ENCODE measurements around the gene MTCL1. TPM values are rescaled to one million over a fixed set of nuclear protein-coding genes. Genes with fewer than 3 reads are reported as not detected.

The MTCL1 gene
- total RNA-seq, 2 donors from 2014 or later: 11.2 to 73.1 TPM

DNA sequence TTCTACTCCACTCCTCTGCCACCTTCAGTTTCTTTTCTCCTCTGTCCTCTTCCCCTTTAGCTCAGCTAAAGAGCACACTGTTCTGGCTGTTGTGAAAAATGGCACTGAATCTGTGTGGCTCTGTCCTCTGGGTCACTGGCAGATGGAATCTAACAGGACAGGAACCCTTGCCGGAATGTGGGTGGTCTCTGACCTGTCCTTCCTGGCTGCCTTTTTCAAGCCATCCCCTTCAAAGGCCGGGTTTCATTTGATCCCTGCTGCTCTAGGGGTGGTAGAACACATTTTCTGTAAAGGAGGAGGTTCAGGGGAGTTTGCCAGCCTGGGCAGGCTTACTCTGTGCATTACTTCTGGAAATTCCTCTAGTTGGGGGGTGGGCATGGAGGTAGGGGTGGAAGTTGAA, 29.9 kb downstream of the MTCL1 start:
- WGBS: 53% methylated on average over 2 of the region's 2 CpGs
- H3K27me3 ChIP-seq (replicated peaks; ENCODE audit: insufficient read depth): no peaks in the 10 kb centered on the region
- no peak overlapping the region for H3K27ac ChIP-seq
- no peaks in the 10 kb centered on the region for H3K9me3 ChIP-seq
- H3K4me3 ChIP-seq: no peak overlapping the region
- no peak for TF ChIP-seq POLR2AphosphoS5 (IDR thresholded peaks at IDR 0.05)
- TF ChIP-seq POLR2A (IDR thresholded peaks at IDR 0.05): no peak
- TF ChIP-seq, protein P1, sequence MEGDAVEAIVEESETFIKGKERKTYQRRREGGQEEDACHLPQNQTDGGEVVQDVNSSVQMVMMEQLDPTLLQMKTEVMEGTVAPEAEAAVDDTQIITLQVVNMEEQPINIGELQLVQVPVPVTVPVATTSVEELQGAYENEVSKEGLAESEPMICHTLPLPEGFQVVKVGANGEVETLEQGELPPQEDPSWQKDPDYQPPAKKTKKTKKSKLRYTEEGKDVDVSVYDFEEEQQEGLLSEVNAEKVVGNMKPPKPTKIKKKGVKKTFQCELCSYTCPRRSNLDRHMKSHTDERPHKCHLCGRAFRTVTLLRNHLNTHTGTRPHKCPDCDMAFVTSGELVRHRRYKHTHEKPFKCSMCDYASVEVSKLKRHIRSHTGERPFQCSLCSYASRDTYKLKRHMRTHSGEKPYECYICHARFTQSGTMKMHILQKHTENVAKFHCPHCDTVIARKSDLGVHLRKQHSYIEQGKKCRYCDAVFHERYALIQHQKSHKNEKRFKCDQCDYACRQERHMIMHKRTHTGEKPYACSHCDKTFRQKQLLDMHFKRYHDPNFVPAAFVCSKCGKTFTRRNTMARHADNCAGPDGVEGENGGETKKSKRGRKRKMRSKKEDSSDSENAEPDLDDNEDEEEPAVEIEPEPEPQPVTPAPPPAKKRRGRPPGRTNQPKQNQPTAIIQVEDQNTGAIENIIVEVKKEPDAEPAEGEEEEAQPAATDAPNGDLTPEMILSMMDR (IDR thresholded peaks at IDR 0.05): no peak
- intact Hi-C loops (cut with DNase I): no loop called here
- no peak for DNase-seq (ENCODE audit: low spot score)
- no peaks in the 10 kb centered on the region for H3K36me3 ChIP-seq
- H3K4me1 ChIP-seq (replicated peaks): no peaks in the 10 kb centered on the region

DNA sequence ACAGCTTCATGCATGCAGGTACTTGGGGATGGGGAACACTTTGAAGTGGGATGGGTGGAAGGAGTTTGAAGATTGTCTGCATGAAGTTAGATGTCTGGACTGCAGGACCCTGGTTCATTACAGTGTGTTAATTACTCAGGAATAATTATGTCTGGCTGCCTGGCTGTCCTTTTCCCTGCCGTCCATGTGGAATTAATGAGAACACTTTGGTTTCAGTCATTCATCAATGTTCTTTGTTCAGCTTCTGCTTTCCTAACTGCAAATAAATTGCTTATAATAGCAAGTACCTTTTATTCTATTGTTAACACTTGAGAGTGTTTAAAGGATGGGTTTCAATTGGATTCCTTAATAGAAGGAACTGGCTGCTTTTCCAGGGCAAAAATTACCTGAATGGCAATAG, 35.8 kb downstream of the MTCL1 start:
- intact Hi-C loops (cut with DNase I): no loop called here
- TF ChIP-seq, protein P1 (IDR thresholded peaks at IDR 0.05): no peak
- TF ChIP-seq POLR2A (IDR thresholded peaks at IDR 0.05) (no peak), POLR2AphosphoS5 (IDR thresholded peaks at IDR 0.05) (no peak)
- Histone ChIP-seq H3K36me3 (no peaks in the 10 kb centered on the region), H3K27me3 (replicated peaks; ENCODE audit: insufficient read depth) (no peaks in the 10 kb centered on the region), H3K4me3 (no peak overlapping the region), H3K27ac (no peak overlapping the region), H3K4me1 (replicated peaks) (no peaks in the 10 kb centered on the region), H3K9me3 (no peaks in the 10 kb centered on the region)
- DNase-seq (ENCODE audit: low spot score): no peak
- WGBS: 55% methylated on average over 1 of the region's 1 CpG

DNA sequence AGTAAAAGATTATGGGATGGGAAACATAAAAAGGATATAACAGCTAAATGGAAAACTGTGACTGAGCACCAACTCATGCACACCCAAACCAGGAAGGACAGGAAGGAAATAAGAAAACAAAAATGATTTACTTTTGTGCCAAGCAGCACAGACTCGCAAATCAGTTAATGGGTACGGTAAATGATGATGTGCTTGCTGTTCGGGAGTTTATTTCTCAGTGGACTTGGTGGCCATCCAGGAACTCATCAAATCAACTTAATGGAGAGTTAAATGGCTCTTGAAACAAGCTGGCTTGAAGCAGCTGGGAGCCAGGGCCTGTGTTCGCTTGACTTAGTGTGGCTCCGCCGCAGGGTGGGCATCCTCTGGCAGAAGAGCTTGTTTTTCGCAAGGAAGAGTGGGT, 36.2 kb downstream of the MTCL1 start:
- intact Hi-C loops (cut with DNase I): no loop called here
- Histone ChIP-seq H3K4me3 (no peak overlapping the region), H3K36me3 (no peaks in the 10 kb centered on the region), H3K9me3 (no peaks in the 10 kb centered on the region), H3K27ac (no peak overlapping the region), H3K27me3 (replicated peaks; ENCODE audit: insufficient read depth) (no peaks in the 10 kb centered on the region), H3K4me1 (replicated peaks) (no peaks in the 10 kb centered on the region)
- DNase-seq (ENCODE audit: low spot score): peak; percentile 33
- 42% methylated on average over 7 of the region's 7 CpGs for WGBS
- TF ChIP-seq, protein P1 (IDR thresholded peaks at IDR 0.05): no peak
- TF ChIP-seq POLR2AphosphoS5 (IDR thresholded peaks at IDR 0.05) (peak; percentile 79), POLR2A (IDR thresholded peaks at IDR 0.05) (no peak)

DNA sequence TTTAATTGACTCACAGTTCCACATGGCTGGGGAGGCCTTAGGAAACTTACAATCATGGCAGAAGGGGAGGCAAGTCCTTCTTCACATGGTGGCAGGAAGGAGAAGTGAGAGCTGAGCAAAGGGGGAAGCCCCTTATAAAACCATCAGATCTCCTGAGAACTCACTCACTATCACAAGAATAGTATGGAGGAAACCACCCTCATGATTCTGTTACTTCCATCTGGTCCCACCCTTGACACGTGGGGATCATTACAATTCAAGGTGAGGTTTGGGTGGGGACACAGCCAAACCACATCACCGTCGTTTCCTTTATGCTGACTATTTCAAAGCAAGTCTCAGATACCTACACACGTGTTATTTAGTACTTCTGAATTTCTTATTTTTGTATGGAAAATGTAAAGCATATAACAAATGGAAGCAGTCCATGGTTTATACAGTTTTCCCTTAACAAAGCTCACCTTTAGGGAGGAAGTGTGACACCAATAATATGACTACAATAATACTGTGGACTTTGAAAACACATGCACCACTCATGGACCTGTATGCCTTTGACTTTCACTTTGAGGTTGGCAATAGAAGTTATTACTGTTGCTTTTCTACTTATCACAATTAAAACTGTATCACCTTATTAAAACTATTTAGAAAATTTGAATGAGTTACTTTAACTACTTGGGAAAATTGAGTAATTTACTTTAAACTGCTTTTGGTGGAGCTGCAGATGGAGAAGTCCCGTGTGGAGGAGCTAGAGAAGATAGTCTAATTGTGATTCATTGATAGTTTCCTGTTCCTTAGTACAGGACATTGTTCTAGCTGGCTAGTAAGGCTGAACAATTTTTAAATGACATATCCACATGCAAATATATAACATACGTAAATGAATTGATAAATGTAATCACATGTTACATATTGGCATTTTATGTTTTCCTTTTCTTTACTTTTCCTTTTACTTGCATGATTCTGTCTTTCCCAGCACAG, 37.3 kb downstream of the MTCL1 start:
- no peak overlapping the region for H3K27ac ChIP-seq
- H3K27me3 ChIP-seq (replicated peaks; ENCODE audit: insufficient read depth): no peaks in the 10 kb centered on the region
- intact Hi-C loops (cut with DNase I): no loop called here
- DNase-seq (ENCODE audit: low spot score): no peak
- no peak overlapping the region for H3K4me3 ChIP-seq
- TF ChIP-seq POLR2A (IDR thresholded peaks at IDR 0.05) (no peak), POLR2AphosphoS5 (IDR thresholded peaks at IDR 0.05) (no peak)
- TF ChIP-seq, protein P1 (IDR thresholded peaks at IDR 0.05): no peak
- no peaks in the 10 kb centered on the region for H3K9me3 ChIP-seq
- no peaks in the 10 kb centered on the region for H3K36me3 ChIP-seq
- WGBS: 95% methylated on average over 6 of the region's 6 CpGs
- no peaks in the 10 kb centered on the region for H3K4me1 ChIP-seq (replicated peaks)

DNA sequence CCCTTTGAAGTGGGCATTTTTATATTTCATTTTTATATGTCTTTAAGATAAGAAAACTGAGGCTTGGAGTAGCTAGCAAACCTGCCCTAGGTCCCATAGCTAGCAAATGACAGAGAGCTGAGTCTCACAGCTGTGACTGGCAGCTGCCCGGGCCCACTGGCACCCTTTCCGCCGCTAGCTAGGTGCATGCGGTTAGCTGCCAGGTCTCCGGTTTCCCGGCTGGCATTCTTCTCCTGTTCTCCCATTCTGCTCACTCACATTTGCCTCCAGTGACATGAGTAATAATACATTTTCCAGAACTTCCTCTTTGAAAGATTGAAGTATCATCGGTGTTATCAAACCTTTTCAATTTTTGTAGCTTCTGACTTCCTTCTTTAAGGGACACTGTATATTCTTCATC, 38.7 kb downstream of the MTCL1 start:
- H3K4me3 ChIP-seq: no peak overlapping the region
- H3K27ac ChIP-seq: no peak overlapping the region
- H3K36me3 ChIP-seq: no peaks in the 10 kb centered on the region
- intact Hi-C loops (cut with DNase I): no loop called here
- DNase-seq (ENCODE audit: low spot score): no peak
- 88% methylated on average over 7 of the region's 7 CpGs for WGBS
- TF ChIP-seq POLR2A (IDR thresholded peaks at IDR 0.05): no peak
- no peak for TF ChIP-seq POLR2AphosphoS5 (IDR thresholded peaks at IDR 0.05)
- TF ChIP-seq, protein P1 (IDR thresholded peaks at IDR 0.05): no peak
- no peaks in the 10 kb centered on the region for H3K9me3 ChIP-seq
- no peaks in the 10 kb centered on the region for H3K27me3 ChIP-seq (replicated peaks; ENCODE audit: insufficient read depth)
- H3K4me1 ChIP-seq (replicated peaks): no peaks in the 10 kb centered on the region
